Measurements from ENCODE around the gene FREM2. TPM values are rescaled to one million over a fixed set of nuclear protein-coding genes. Genes with fewer than 3 reads are reported as not detected.

FREM2 gene
- total and polyA plus RNA-seq, 3 donors from 2014 or later: 0.80 to 5.5 (median 4.4) TPM

DNA sequence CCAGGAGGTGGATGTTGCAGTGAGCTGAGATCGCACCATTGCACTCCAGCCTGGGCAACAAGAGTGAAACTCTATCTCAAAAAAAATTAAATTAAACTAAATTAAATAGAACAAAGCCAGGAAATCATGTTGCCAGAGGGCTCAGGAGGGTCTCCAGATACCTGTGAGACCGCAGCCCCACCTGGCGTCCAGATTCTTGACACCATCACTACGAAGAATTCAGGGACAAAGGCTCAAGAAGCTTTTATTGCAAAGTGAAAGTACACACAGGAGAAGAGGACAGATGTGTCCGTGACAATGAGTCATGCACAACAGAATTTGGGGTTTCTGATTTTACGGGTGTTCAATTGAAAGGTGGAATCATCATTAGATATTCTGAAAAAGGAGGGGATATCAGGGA, 227.2 kb downstream of the FREM2 start:
- H3K36me3 ChIP-seq (ENCODE audit: low read depth, missing control alignments): no peaks in the 10 kb centered on the region
- TF ChIP-seq, protein P1, sequence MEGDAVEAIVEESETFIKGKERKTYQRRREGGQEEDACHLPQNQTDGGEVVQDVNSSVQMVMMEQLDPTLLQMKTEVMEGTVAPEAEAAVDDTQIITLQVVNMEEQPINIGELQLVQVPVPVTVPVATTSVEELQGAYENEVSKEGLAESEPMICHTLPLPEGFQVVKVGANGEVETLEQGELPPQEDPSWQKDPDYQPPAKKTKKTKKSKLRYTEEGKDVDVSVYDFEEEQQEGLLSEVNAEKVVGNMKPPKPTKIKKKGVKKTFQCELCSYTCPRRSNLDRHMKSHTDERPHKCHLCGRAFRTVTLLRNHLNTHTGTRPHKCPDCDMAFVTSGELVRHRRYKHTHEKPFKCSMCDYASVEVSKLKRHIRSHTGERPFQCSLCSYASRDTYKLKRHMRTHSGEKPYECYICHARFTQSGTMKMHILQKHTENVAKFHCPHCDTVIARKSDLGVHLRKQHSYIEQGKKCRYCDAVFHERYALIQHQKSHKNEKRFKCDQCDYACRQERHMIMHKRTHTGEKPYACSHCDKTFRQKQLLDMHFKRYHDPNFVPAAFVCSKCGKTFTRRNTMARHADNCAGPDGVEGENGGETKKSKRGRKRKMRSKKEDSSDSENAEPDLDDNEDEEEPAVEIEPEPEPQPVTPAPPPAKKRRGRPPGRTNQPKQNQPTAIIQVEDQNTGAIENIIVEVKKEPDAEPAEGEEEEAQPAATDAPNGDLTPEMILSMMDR (IDR thresholded peaks at IDR 0.05): no peak
- no peak for TF ChIP-seq POLR2A (IDR thresholded peaks at IDR 0.05)
- intact Hi-C loops (cut with DNase I; ENCODE audit: low total_unique reads): no loop called here
- no peaks in the 10 kb centered on the region for H3K9me3 ChIP-seq
- no peak overlapping the region for H3K4me3 ChIP-seq
- DNase-seq: no peak
- 94 to 95% methylated on average over 6 of the region's 6 CpGs for WGBS, 2 donors
- H3K27ac ChIP-seq: no peak overlapping the region
- no peaks in the 10 kb centered on the region for H3K4me1 ChIP-seq
- H3K27me3 ChIP-seq: no peaks in the 10 kb centered on the region

DNA sequence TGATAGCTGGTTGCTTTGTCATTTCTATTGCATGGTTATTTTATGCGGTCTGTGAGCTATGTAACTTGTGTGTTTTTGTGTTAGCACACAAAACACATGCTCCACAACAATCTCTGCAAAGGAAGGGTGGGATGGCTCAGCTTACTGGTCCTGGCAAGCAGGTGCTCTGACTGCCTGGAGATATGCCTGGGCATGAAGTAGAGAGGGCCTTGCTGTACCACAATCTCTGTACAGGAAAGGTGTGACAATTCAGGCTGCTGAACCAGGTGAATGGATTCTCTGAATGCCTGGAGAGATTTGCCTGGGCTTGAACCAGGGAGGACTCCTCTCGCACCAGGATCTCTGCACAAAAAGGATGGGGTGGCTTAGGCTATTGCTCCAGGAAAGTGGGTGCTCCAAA, 234.2 kb downstream of the FREM2 start:
- H3K27me3 ChIP-seq: no peaks in the 10 kb centered on the region
- H3K36me3 ChIP-seq (ENCODE audit: low read depth, missing control alignments): no peaks in the 10 kb centered on the region
- no peaks in the 10 kb centered on the region for H3K9me3 ChIP-seq
- DNase-seq: no peak
- intact Hi-C loops (cut with DNase I; ENCODE audit: low total_unique reads): no loop called here
- TF ChIP-seq, protein P1 (IDR thresholded peaks at IDR 0.05): no peak
- no peak for TF ChIP-seq POLR2A (IDR thresholded peaks at IDR 0.05)
- no peak overlapping the region for H3K4me3 ChIP-seq
- WGBS, 2 donors: 54 to 79% methylated on average over 2 of the region's 2 CpGs
- H3K4me1 ChIP-seq: no peaks in the 10 kb centered on the region
- no peak overlapping the region for H3K27ac ChIP-seq

DNA sequence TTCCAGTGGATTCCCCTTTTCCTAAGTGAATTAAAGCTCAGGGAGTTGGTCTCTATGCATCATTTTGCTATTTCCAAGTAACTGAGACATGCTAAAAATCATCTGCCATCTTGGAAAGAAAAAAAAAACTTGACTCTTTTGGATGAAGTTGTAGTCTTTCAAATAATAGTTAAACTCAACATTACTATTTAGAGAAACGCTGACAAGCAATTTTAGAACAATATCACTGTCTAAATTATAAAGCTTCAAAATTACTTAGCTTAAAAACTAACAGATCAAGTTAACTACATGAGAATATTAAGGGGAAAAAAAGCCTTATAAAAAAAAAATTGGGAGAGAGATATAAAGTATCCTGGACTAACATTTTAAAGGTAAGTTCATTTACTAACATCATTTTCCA, 235.3 kb downstream of the FREM2 start:
- no peak for DNase-seq
- H3K9me3 ChIP-seq: no peaks in the 10 kb centered on the region
- WGBS, 2 donors: 79 to 95% methylated on average over 1 of the region's 1 CpG
- no peak overlapping the region for H3K27ac ChIP-seq
- H3K4me1 ChIP-seq: no peaks in the 10 kb centered on the region
- no peak overlapping the region for H3K4me3 ChIP-seq
- intact Hi-C loops (cut with DNase I; ENCODE audit: low total_unique reads): no loop called here
- TF ChIP-seq POLR2A (IDR thresholded peaks at IDR 0.05): no peak
- TF ChIP-seq, protein P1 (IDR thresholded peaks at IDR 0.05): no peak
- H3K36me3 ChIP-seq (ENCODE audit: low read depth, missing control alignments): no peaks in the 10 kb centered on the region
- H3K27me3 ChIP-seq: no peaks in the 10 kb centered on the region

DNA sequence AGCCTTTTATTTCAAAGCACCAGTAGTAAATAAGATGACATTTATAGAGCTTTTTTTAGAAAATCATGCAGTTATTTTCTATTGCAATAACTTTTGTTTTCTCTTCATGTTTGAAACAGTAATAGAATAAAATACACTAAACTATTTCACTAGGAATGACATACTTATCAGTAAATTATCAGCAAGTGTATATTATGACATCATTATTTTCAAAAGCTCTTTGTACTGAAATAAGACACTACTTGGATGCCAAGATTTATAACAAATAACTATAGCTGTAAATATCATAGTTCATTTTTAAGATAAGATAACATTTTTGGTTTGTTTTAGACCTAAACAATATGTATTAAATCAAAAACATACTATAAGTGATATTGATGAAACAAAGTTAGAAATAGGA, 246.9 kb downstream of the FREM2 start:
- H3K27me3 ChIP-seq: no peaks in the 10 kb centered on the region

More for the DNA sequence above, 246.9 kb downstream of the FREM2 start:
- H3K36me3 ChIP-seq (ENCODE audit: low read depth, missing control alignments): no peaks in the 10 kb centered on the region
- H3K27ac ChIP-seq: no peak overlapping the region
- TF ChIP-seq POLR2A (IDR thresholded peaks at IDR 0.05): no peak
- TF ChIP-seq, protein P1 (IDR thresholded peaks at IDR 0.05): no peak
- no peak overlapping the region for H3K4me3 ChIP-seq
- DNase-seq: no peak
- no peaks in the 10 kb centered on the region for H3K9me3 ChIP-seq
- intact Hi-C loops (cut with DNase I; ENCODE audit: low total_unique reads): no loop called here
- no peaks in the 10 kb centered on the region for H3K4me1 ChIP-seq

Small RNA genes lying within 50 kb of the gene (small RNA-seq; reads per million reads assigned to genes)
- gene PLA2G12AP2 (0 reads per million in 2 donors), gene RNU6-56P (0 reads per million in 2 donors)

Data from testis (tissue), 3 donors.